ENCODE results near the gene MPG. TPM values are rescaled to one million over a fixed set of nuclear protein-coding genes. Genes with fewer than 3 reads are reported as not detected.

The MPG gene
- polyA plus RNA-seq, 1 donor (not counting 4 experiments of a cell fraction or from before 2014, with no cell fraction given) = 22.7 TPM

GRCh38 chr16:35011-35677 is 42.9 kb upstream of the MPG start:
- no peaks in the 10 kb centered on the region for H3K9me1 ChIP-seq (ENCODE audit: control insufficient read depth, extremely low read depth, insufficient read depth, low read length)
- no peak overlapping the region for H3K4me3 ChIP-seq (ENCODE audit: control insufficient read depth in 2 of 3, extremely low read depth in 1 of 3, insufficient read depth in 2 of 3, low read depth in 1 of 3, low read length in 3 of 3)
- H3K9ac ChIP-seq (ENCODE audit: control insufficient read depth, extremely low read depth, insufficient read depth, low read length) = no peak overlapping the region
- H3K4me2 ChIP-seq (ENCODE audit: control insufficient read depth, extremely low read depth, insufficient read depth, low read depth, low read length) = no peak overlapping the region
- H3K36me3 ChIP-seq (ENCODE audit: control insufficient read depth in 2 of 2, extremely low read depth in 1 of 2, insufficient read depth in 2 of 2, low read length in 2 of 2) = peaks cover 2 to 9% of the 10 kb centered on the region in 2 experiments
- DNase-seq (ENCODE audit: low read depth, low spot score) = no peak
- dilution Hi-C loops (cut with MboI; ENCODE audit: extremely low pct_ligation_motif_present, low sequenced_read_pairs) = no loop called here
- FAIRE-seq = no peak
- no peak overlapping the region for H3K27ac ChIP-seq (ENCODE audit: control insufficient read depth, insufficient read depth, low read length)
- no peak overlapping the region for H2AFZ ChIP-seq (ENCODE audit: control insufficient read depth, low read length)
- peaks cover 3% of the 10 kb centered on the region for H3K4me1 ChIP-seq (ENCODE audit: control insufficient read depth, extremely low read depth, insufficient read depth, low read length)
- no peaks in the 10 kb centered on the region for H3K27me3 ChIP-seq (ENCODE audit: control insufficient read depth, extremely low read depth, insufficient read depth, low read length)
- H4K20me1 ChIP-seq (ENCODE audit: control insufficient read depth, extremely low read depth, insufficient read depth, low read length) = no peaks in the 10 kb centered on the region
- H3K79me2 ChIP-seq (ENCODE audit: control insufficient read depth, insufficient read depth, low read length) = no peaks in the 10 kb centered on the region
- TF ChIP-seq CTCF (optimal IDR thresholded peaks at IDR 0.05 in 1 of 3, IDR thresholded peaks at IDR 0.05 in 1 of 3, conservative IDR thresholded peaks at IDR 0.05 in 1 of 3; ENCODE audit: extremely low read depth in 1 of 3, insufficient read depth in 2 of 3, low read length in 3 of 3) = no peak
- TF ChIP-seq EZH2 (IDR thresholded peaks at IDR 0.05; ENCODE audit: low read length) = no peak
- H3K9me3 ChIP-seq (ENCODE audit: control insufficient read depth, low read depth, low read length) = no peaks in the 10 kb centered on the region

- H3K9me1 ChIP-seq (ENCODE audit: control insufficient read depth, extremely low read depth, insufficient read depth, low read length) = no peaks in the 10 kb centered on the region
- no peak for TF ChIP-seq EZH2 (IDR thresholded peaks at IDR 0.05; ENCODE audit: low read length)
- no peak for TF ChIP-seq CTCF (optimal IDR thresholded peaks at IDR 0.05 in 1 of 3, IDR thresholded peaks at IDR 0.05 in 1 of 3, conservative IDR thresholded peaks at IDR 0.05 in 1 of 3; ENCODE audit: extremely low read depth in 1 of 3, insufficient read depth in 2 of 3, low read length in 3 of 3)
- no peak for DNase-seq (ENCODE audit: low read depth, low spot score)
- H2AFZ ChIP-seq (ENCODE audit: control insufficient read depth, low read length) = no peak overlapping the region
- dilution Hi-C loops (cut with MboI; ENCODE audit: extremely low pct_ligation_motif_present, low sequenced_read_pairs) = no loop called here
- no peaks in the 10 kb centered on the region for H3K27me3 ChIP-seq (ENCODE audit: control insufficient read depth, extremely low read depth, insufficient read depth, low read length)
- no peaks in the 10 kb centered on the region for H3K79me2 ChIP-seq (ENCODE audit: control insufficient read depth, insufficient read depth, low read length)
- no peaks in the 10 kb centered on the region for H3K9me3 ChIP-seq (ENCODE audit: control insufficient read depth, low read depth, low read length)
- no peak for FAIRE-seq
- peaks cover 3% of the 10 kb centered on the region for H3K4me1 ChIP-seq (ENCODE audit: control insufficient read depth, extremely low read depth, insufficient read depth, low read length)
- H3K4me3 ChIP-seq (ENCODE audit: control insufficient read depth in 2 of 3, extremely low read depth in 1 of 3, insufficient read depth in 2 of 3, low read depth in 1 of 3, low read length in 3 of 3) = no peak overlapping the region
- no peak overlapping the region for H3K27ac ChIP-seq (ENCODE audit: control insufficient read depth, insufficient read depth, low read length)
- H4K20me1 ChIP-seq (ENCODE audit: control insufficient read depth, extremely low read depth, insufficient read depth, low read length) = no peaks in the 10 kb centered on the region
- H3K4me2 ChIP-seq (ENCODE audit: control insufficient read depth, extremely low read depth, insufficient read depth, low read depth, low read length) = no peak overlapping the region
- H3K9ac ChIP-seq (ENCODE audit: control insufficient read depth, extremely low read depth, insufficient read depth, low read length) = no peak overlapping the region
- peaks cover 2 to 9% of the 10 kb centered on the region in 2 experiments for H3K36me3 ChIP-seq (ENCODE audit: control insufficient read depth in 2 of 2, extremely low read depth in 1 of 2, insufficient read depth in 2 of 2, low read length in 2 of 2)
Observed at GRCh38 chr16:35678-36305, 42.2 kb upstream of the MPG start.

Data from keratinocyte (primary cell).